ENCODE measurements around the gene PPARGC1A. TPM values are rescaled to one million over a fixed set of nuclear protein-coding genes. Genes with fewer than 3 reads are reported as not detected.

Gene PPARGC1A
- total and polyA plus RNA-seq, 2 of the 13 experiments (the other 11 are each of a cell fraction or from before 2014, with no cell fraction given), result 20.7 to 37.3 TPM

DNA sequence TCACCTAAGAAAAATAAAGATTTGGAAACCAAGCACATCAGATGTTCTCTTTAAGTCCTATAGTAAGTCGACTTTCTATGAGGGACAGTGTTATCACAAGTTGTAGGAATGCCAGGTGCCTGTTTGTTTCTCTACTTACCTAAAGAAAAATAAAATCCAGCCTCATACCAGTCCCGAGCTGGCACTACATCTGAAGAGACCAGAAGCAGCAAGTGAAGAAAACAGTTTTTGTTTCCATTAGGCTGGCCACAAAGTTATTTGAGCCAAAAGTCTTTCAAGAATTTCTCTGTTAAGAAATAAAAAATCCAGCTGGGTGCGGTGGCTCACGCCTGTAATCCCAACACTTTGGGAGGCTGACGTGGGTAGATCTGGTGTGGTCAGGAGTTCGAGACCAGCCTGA, 10.8 kb upstream of the PPARGC1A start:
- WGBS (ENCODE audit: low lambda C conversion rate), result 80% methylated on average over 6 of the region's 6 CpGs
- no TSS peak for BruUV-seq (replicated peaks)
- POLR2A ChIA-PET, result interaction anchor here (1.0 kb wide), 1 partner anchor 10 kb away, joined by 3 read pairs; no protein-coding TSS in a partner anchor
- Histone ChIP-seq H3K36me3 (replicated peaks in 1 of 2; ENCODE audit: control insufficient read depth in 1 of 2, insufficient read depth in 2 of 2, low read length in 2 of 2) (no peaks in the 10 kb centered on the region), H3K4me1 (ENCODE audit: insufficient read depth, low read length) (peaks cover 43% of the 10 kb centered on the region), H3K27me3 (ENCODE audit: control insufficient read depth in 1 of 2, insufficient read depth in 2 of 2, low read length in 2 of 2) (no peaks in the 10 kb centered on the region), H4K20me1 (ENCODE audit: insufficient read depth, low read length) (no peaks in the 10 kb centered on the region), H3K4me2 (ENCODE audit: low read depth, low read length) (no peak overlapping the region), H3K79me2 (ENCODE audit: insufficient read depth, low read length) (no peaks in the 10 kb centered on the region), H3K9ac (ENCODE audit: insufficient read depth, low read depth, low read length) (no peak overlapping the region), H3K4me3 (replicated peaks in 1 of 3; ENCODE audit: insufficient read depth in 1 of 3, low read depth in 2 of 3, low read length in 3 of 3) (no peak overlapping the region), H3K9me3 (ENCODE audit: low read length) (no peaks in the 10 kb centered on the region), H2AFZ (ENCODE audit: low read length) (no peak overlapping the region), H3K27ac (ENCODE audit: extremely low read length, insufficient read depth, low read length) (no peak overlapping the region)
- no peak for DNase-seq (ENCODE audit: low spot score)
- in situ Hi-C loops (cut with HindIII; ENCODE audit: extremely low pct_ligation_motif_present, low pct_unique_long_range_greater_than_20kb) (no loop called here), intact Hi-C loops (cut with micrococcal nuclease; ENCODE audit: unreplicated experiment) (no loop called here)
- no peak for TF ChIP-seq ARNTL (CRISPR knock-in tag; IDR thresholded peaks at IDR 0.05)
- TF ChIP-seq CSRNP2 (CRISPR knock-in tag; conservative IDR thresholded peaks at IDR 0.05; ENCODE audit: low read depth), result no peak
- TF ChIP-seq ZBTB1 (CRISPR knock-in tag; IDR thresholded peaks at IDR 0.05; ENCODE audit: borderline replicate concordance), result no peak
- no peak for TF ChIP-seq ZNF776 (CRISPR knock-in tag; IDR thresholded peaks at IDR 0.05)
- TF ChIP-seq CCDC6 (CRISPR knock-in tag; IDR thresholded peaks at IDR 0.05), result no peak
- no peak for TF ChIP-seq ZNF768 (CRISPR knock-in tag; IDR thresholded peaks at IDR 0.05)
- CTCF ChIA-PET (ENCODE audit: low intra/inter-chr PET ratio, low total read pairs), result no interaction called here
- FAIRE-seq, result no peak
- no peak for ATAC-seq

GRCh38 chr4:23899565-23899964, 9.7 kb upstream of the PPARGC1A start:
- no peaks in the 10 kb centered on the region for H3K79me2 ChIP-seq (ENCODE audit: insufficient read depth, low read length)
- POLR2A ChIA-PET, result no interaction called here
- intact Hi-C loops (cut with micrococcal nuclease; ENCODE audit: unreplicated experiment) (no loop called here), in situ Hi-C loops (cut with HindIII; ENCODE audit: extremely low pct_ligation_motif_present, low pct_unique_long_range_greater_than_20kb) (loop anchor here (25.0 kb wide), 1 partner anchor 688 kb away; the partner anchor contains the start of gene DHX15)
- no peak for ATAC-seq
- no peak overlapping the region for H3K4me2 ChIP-seq (ENCODE audit: low read depth, low read length)
- no peaks in the 10 kb centered on the region for H3K36me3 ChIP-seq (replicated peaks in 1 of 2; ENCODE audit: control insufficient read depth in 1 of 2, insufficient read depth in 2 of 2, low read length in 2 of 2)
- no peaks in the 10 kb centered on the region for H3K9me3 ChIP-seq (ENCODE audit: low read length)
- BruUV-seq (replicated peaks), result no TSS peak
- no peak overlapping the region for H3K4me3 ChIP-seq (replicated peaks in 1 of 3; ENCODE audit: insufficient read depth in 1 of 3, low read depth in 2 of 3, low read length in 3 of 3)
- FAIRE-seq, result no peak
- DNase-seq (ENCODE audit: low spot score), result no peak
- no peak overlapping the region for H3K9ac ChIP-seq (ENCODE audit: insufficient read depth, low read depth, low read length)
- no peaks in the 10 kb centered on the region for H3K27me3 ChIP-seq (ENCODE audit: control insufficient read depth in 1 of 2, insufficient read depth in 2 of 2, low read length in 2 of 2)
- CTCF ChIA-PET (ENCODE audit: low intra/inter-chr PET ratio, low total read pairs), result no interaction called here
- no peaks in the 10 kb centered on the region for H4K20me1 ChIP-seq (ENCODE audit: insufficient read depth, low read length)
- WGBS (ENCODE audit: low lambda C conversion rate), result 62% methylated on average over 4 of the region's 4 CpGs
- H3K4me1 ChIP-seq (ENCODE audit: insufficient read depth, low read length), result peaks cover 37% of the 10 kb centered on the region
- no peak overlapping the region for H3K27ac ChIP-seq (ENCODE audit: extremely low read length, insufficient read depth, low read length)
- H2AFZ ChIP-seq (ENCODE audit: low read length), result no peak overlapping the region
- TF ChIP-seq, protein P1, sequence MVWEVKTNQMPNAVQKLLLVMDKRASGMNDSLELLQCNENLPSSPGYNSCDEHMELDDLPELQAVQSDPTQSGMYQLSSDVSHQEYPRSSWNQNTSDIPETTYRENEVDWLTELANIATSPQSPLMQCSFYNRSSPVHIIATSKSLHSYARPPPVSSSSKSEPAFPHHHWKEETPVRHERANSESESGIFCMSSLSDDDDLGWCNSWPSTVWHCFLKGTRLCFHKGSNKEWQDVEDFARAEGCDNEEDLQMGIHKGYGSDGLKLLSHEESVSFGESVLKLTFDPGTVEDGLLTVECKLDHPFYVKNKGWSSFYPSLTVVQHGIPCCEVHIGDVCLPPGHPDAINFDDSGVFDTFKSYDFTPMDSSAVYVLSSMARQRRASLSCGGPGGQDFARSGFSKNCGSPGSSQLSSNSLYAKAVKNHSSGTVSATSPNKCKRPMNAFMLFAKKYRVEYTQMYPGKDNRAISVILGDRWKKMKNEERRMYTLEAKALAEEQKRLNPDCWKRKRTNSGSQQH (CRISPR knock-in tag; IDR thresholded peaks at IDR 0.05; ENCODE audit: low read depth), result no peak
- TF ChIP-seq SKI (IDR thresholded peaks at IDR 0.05; ENCODE audit: partially characterized antibody), result no peak
- no peak for TF ChIP-seq PPARG (CRISPR knock-in tag; conservative IDR thresholded peaks at IDR 0.05)
- TF ChIP-seq KDM5B (CRISPR knock-in tag; IDR thresholded peaks at IDR 0.05; ENCODE audit: borderline replicate concordance), result no peak
- no peak for TF ChIP-seq TBP (CRISPR knock-in tag; IDR thresholded peaks at IDR 0.05)
- no peak for TF ChIP-seq EED (CRISPR knock-in tag; IDR thresholded peaks at IDR 0.05)
- no peak for TF ChIP-seq REXO4 (CRISPR knock-in tag; IDR thresholded peaks at IDR 0.05; ENCODE audit: borderline replicate concordance)
- no peak for TF ChIP-seq TBL1XR1 (IDR thresholded peaks at IDR 0.05; ENCODE audit: borderline replicate concordance, low read length, partially characterized antibody)
- TF ChIP-seq ATRX (CRISPR knock-in tag; IDR thresholded peaks at IDR 0.05; ENCODE audit: borderline replicate concordance), result no peak
- TF ChIP-seq ZBTB20 (CRISPR knock-in tag; IDR thresholded peaks at IDR 0.05; ENCODE audit: borderline replicate concordance, low read depth), result no peak
- no peak for TF ChIP-seq MIXL1 (CRISPR knock-in tag; IDR thresholded peaks at IDR 0.05)
- no peak for TF ChIP-seq ZNF552 (CRISPR knock-in tag; IDR thresholded peaks at IDR 0.05; ENCODE audit: borderline replicate concordance)
- TF ChIP-seq ZSCAN31 (CRISPR knock-in tag; IDR thresholded peaks at IDR 0.05; ENCODE audit: low read depth), result no peak

Measured in HepG2 (cell line).